ENCODE results near the gene LRMDA.

LRMDA gene

GRCh38 chr10:76554033-76554408, 1122.6 kb downstream of the LRMDA start:
- Histone ChIP-seq H3K9ac (no peak overlapping the region), H3K4me3 (IDR thresholded peaks at IDR 0.05; ENCODE audit: insufficient read depth, low read depth, low read length) (no peak overlapping the region), H2AFZ (ENCODE audit: low read depth) (no peak overlapping the region), H3K36me3 (ENCODE audit: insufficient read depth) (no peaks in the 10 kb centered on the region), H3K4me1 (ENCODE audit: low read depth, poor library complexity, severe bottlenecking) (no peaks in the 10 kb centered on the region), H3K79me2 (ENCODE audit: insufficient read depth, low read depth) (no peaks in the 10 kb centered on the region), H3K27me3 (ENCODE audit: insufficient read depth, low read depth) (no peaks in the 10 kb centered on the region), H3K4me2 (no peak overlapping the region), H4K20me1 (ENCODE audit: insufficient read depth) (no peaks in the 10 kb centered on the region), H3K27ac (no peak overlapping the region)
- no peak for TF ChIP-seq CTCF (conservative IDR thresholded peaks at IDR 0.05; ENCODE audit: low read depth, low read length)

GRCh38 chr10:76554478-76554877, 1123.1 kb downstream of the LRMDA start:
- no peak overlapping the region for H3K4me3 ChIP-seq (IDR thresholded peaks at IDR 0.05; ENCODE audit: insufficient read depth, low read depth, low read length)
- H3K4me2 ChIP-seq = no peak overlapping the region
- H3K27ac ChIP-seq = no peak overlapping the region
- no peak for TF ChIP-seq CTCF (conservative IDR thresholded peaks at IDR 0.05; ENCODE audit: low read depth, low read length)
- no peaks in the 10 kb centered on the region for H3K36me3 ChIP-seq (ENCODE audit: insufficient read depth)
- H4K20me1 ChIP-seq (ENCODE audit: insufficient read depth) = no peaks in the 10 kb centered on the region
- no peak overlapping the region for H2AFZ ChIP-seq (ENCODE audit: low read depth)
- H3K27me3 ChIP-seq (ENCODE audit: insufficient read depth, low read depth) = no peaks in the 10 kb centered on the region
- H3K79me2 ChIP-seq (ENCODE audit: insufficient read depth, low read depth) = no peaks in the 10 kb centered on the region
- no peak overlapping the region for H3K9ac ChIP-seq
- H3K4me1 ChIP-seq (ENCODE audit: low read depth, poor library complexity, severe bottlenecking) = no peaks in the 10 kb centered on the region

- Histone ChIP-seq H3K79me2 (ENCODE audit: insufficient read depth, low read depth) (no peaks in the 10 kb centered on the region), H3K4me3 (IDR thresholded peaks at IDR 0.05; ENCODE audit: insufficient read depth, low read depth, low read length) (no peak overlapping the region), H3K27me3 (ENCODE audit: insufficient read depth, low read depth) (no peaks in the 10 kb centered on the region), H3K27ac (no peak overlapping the region), H2AFZ (ENCODE audit: low read depth) (no peak overlapping the region), H3K9ac (no peak overlapping the region), H4K20me1 (ENCODE audit: insufficient read depth) (no peaks in the 10 kb centered on the region), H3K4me1 (ENCODE audit: low read depth, poor library complexity, severe bottlenecking) (no peaks in the 10 kb centered on the region), H3K36me3 (ENCODE audit: insufficient read depth) (no peaks in the 10 kb centered on the region), H3K4me2 (no peak overlapping the region)
- TF ChIP-seq CTCF (conservative IDR thresholded peaks at IDR 0.05; ENCODE audit: low read depth, low read length) = no peak
Observed at GRCh38 chr10:76555067-76555670, 1123.7 kb downstream of the LRMDA start.

- no peak overlapping the region for H3K27ac ChIP-seq
- no peaks in the 10 kb centered on the region for H3K36me3 ChIP-seq (ENCODE audit: insufficient read depth)
- no peak for TF ChIP-seq CTCF (conservative IDR thresholded peaks at IDR 0.05; ENCODE audit: low read depth, low read length)
- H3K9ac ChIP-seq = no peak overlapping the region
- H3K4me1 ChIP-seq (ENCODE audit: low read depth, poor library complexity, severe bottlenecking) = no peaks in the 10 kb centered on the region
- no peaks in the 10 kb centered on the region for H3K27me3 ChIP-seq (ENCODE audit: insufficient read depth, low read depth)
- H3K4me2 ChIP-seq = no peak overlapping the region
- H2AFZ ChIP-seq (ENCODE audit: low read depth) = no peak overlapping the region
- H3K4me3 ChIP-seq (IDR thresholded peaks at IDR 0.05; ENCODE audit: insufficient read depth, low read depth, low read length) = no peak overlapping the region
- H4K20me1 ChIP-seq (ENCODE audit: insufficient read depth) = no peaks in the 10 kb centered on the region
- no peaks in the 10 kb centered on the region for H3K79me2 ChIP-seq (ENCODE audit: insufficient read depth, low read depth)
Observed at GRCh38 chr10:76557366-76557765, 1125.9 kb downstream of the LRMDA start.
